Aorta (tissue), 5 donors: ENCODE measurements around the gene SNX25. TPM values are rescaled to one million over a fixed set of nuclear protein-coding genes. Genes with fewer than 3 reads are reported as not detected.
"Not testable (repeated sequence)": the region's sequence is repeated elsewhere in the genome, so short reads cannot be mapped to it uniquely, and the experiment has no call there.

Experiments
- ATAC-seq: fragments of 200-7000 bp; cut with Tn5 transposase; one replicate; pipeline ENCODE4 v1.9.1; 2022; ENCODE audit warnings: moderate library complexity; ENCODE audit not compliant: low FRiP score
- DNase-seq, 2 donors: peaks; one replicate each; pipeline ENCODE4 v3.0.0-alpha.2; 2020
- H3K27ac ChIP-seq, 2 donors: one replicate each; pipeline ENCODE4 v1.5.1; 2013; ENCODE audit warnings: low read length in 2 of 2, mild to moderate bottlenecking in 2 of 2, moderate library complexity in 2 of 2, control low read depth in 1 of 2, inconsistent platforms in 1 of 2, low read depth in 1 of 2
- H3K27me3 ChIP-seq, 2 donors: one replicate each; pipeline ENCODE4 v1.6.1; 2013; ENCODE audit warnings: control low read depth in 1 of 2, low read length in 1 of 2, mild to moderate bottlenecking in 1 of 2, moderate library complexity in 1 of 2; ENCODE audit not compliant: insufficient read depth in 2 of 2, control insufficient read depth in 1 of 2
- H3K36me3 ChIP-seq, 2 donors: one replicate each; pipeline ENCODE4 v1.6.1; 2013; ENCODE audit warnings: control low read depth in 1 of 2, low read length in 1 of 2, mild to moderate bottlenecking in 1 of 2; ENCODE audit not compliant: insufficient read depth in 2 of 2, control insufficient read depth in 1 of 2
- H3K4me1 ChIP-seq, 2 donors: one replicate each; pipeline ENCODE4 v1.6.1; 2013; ENCODE audit warnings: low read length in 2 of 2, control low read depth in 1 of 2, mild to moderate bottlenecking in 1 of 2, moderate library complexity in 1 of 2; ENCODE audit not compliant: insufficient read depth in 2 of 2, control insufficient read depth in 1 of 2
- H3K4me3 ChIP-seq, 2 donors: one replicate each; pipeline ENCODE4 v1.5.1; 2013; ENCODE audit warnings: low read length in 2 of 2, control low read depth in 1 of 2, mild to moderate bottlenecking in 1 of 2
- H3K9me3 ChIP-seq: one replicate; pipeline ENCODE4 v1.6.1; 2013; ENCODE audit warnings: mild to moderate bottlenecking, low read length; ENCODE audit not compliant: control insufficient read depth
- WGBS, 2 donors: extraction: QIAGEN DNeasy Blood & Tissue Kit; methylation state at CpG; one replicate each; pipeline ENCODE4 v1.1.7; 2013; 5-methylcytosine and 5-hydroxymethylcytosine counted together
- intact Hi-C, 2 donors: fragments of 100-400 bp; cut with DNase I; formaldehyde crosslinking; loops; one replicate each; pipeline versions ENCODE4 v1.14.2 to v1.15.0; 2022
- polyA plus RNA-seq, 2 donors: library from polyadenylated mRNA; stranded (reverse); fragments of 200-250 nt; gene quantifications; one replicate each; pipeline ENCODE4 v1.2.3, GENCODE V29; 2013
- total RNA-seq, 2 donors: library from RNA; stranded (reverse); fragmentation: NEBNext Ultra II Directional; extraction: Animal tissue kit (Norgen Biotek cat#: 25700); gene quantifications; one replicate each; pipeline ENCODE4 v1.2.1, GENCODE V29; 2021
- donor health status: healthy with polysubstance abuse.
- donor health status: Bipolar disorder and iron deficiency.
- donor health status: DM: no; HTN: no; CAD: no.
- donor health status: DM: no; HTN: no; CAD: no.
- donor health status: DM: yes; HTN: yes; CAD: no.

Gene SNX25
- total and polyA plus RNA-seq, 4 donors = 8.6 to 44.7 (median 24.5) TPM

DNA sequence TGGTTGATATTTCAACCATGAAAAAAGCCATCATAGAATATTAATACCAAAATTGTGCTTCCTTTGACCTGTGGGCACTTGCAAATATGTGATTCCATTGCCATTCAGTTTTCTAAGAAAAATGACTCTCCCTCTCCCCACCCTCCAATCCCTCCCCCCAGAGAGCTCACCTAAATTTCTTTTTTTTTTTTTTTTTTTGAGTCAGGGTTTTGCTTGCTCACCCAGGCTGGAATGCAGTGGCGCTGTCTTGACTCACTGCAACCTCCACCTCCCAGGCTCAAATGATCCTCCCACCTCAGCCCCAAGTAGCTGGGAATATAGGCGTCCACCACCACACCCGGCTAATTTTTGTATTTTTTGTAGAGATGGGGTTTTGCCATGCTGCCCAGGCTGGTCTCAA lies 47.0 kb downstream of the SNX25 start:
- 89 to 92% methylated on average over 3 of the region's 3 CpGs for WGBS, 2 donors
- ATAC-seq = no peak
- intact Hi-C loops = no loop called here

DNA sequence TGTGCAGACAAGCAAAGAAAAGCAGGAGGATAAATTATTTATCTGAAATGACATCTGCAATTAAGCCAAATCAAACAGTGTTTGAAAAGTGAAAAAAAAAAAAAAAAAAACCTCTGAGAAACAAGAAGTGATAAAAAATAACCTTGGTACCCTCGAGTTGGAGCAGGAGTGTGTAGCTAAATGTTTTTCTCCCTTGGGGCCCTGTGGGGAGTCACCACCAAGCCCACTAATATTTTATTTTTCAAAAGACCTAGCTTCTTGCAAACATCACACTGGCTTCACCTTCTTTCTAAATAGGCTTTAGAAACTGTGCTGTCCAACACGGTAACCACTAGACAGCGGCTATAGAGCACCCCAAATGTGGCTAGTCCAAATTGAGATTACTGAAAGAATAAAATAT lies 47.7 kb downstream of the SNX25 start:
- Histone ChIP-seq H3K36me3 (no peaks in the 10 kb centered on the region), H3K27ac (no peak overlapping the region), H3K4me3 (no peak overlapping the region), H3K4me1 (peaks cover 0 to 2% of the 10 kb centered on the region in 2 donors), H3K27me3 (no peaks in the 10 kb centered on the region), H3K9me3 (no peaks in the 10 kb centered on the region)
- ATAC-seq = no peak
- intact Hi-C loops = no loop called here
- no peak for DNase-seq
- 56 to 62% methylated on average over 3 of the region's 3 CpGs for WGBS, 2 donors

More for the DNA sequence above, 47.0 kb downstream of the SNX25 start:
- H3K27ac ChIP-seq = no peak overlapping the region
- H3K27me3 ChIP-seq = no peaks in the 10 kb centered on the region
- no peak for DNase-seq
- H3K4me3 ChIP-seq = no peak overlapping the region
- H3K36me3 ChIP-seq = no peaks in the 10 kb centered on the region
- H3K4me1 ChIP-seq = no peaks in the 10 kb centered on the region
- no peaks in the 10 kb centered on the region for H3K9me3 ChIP-seq

DNA sequence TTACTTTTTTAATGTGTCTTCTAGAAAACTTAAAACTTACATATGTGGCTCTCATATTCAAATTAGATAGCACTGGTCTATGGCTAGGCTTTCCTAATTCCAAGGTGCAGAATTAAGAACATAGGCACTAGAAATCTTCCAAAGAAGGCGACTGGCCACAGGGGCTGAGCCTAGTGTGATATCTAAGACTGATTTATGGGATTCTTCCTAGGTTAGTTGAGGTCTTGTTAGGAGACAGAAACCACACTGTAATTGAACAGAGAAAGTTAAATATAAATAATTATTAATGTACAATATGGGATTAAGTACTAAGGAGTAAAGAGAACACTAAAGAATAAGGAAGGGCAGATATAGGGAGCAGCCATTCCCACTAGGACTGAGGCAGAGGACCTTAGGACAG lies 48.3 kb downstream of the SNX25 start:
- H3K36me3 ChIP-seq = no peaks in the 10 kb centered on the region
- DNase-seq = no peak
- H3K4me1 ChIP-seq = peaks cover 0 to 2% of the 10 kb centered on the region in 2 donors
- 88 to 95% methylated on average over 1 of the region's 1 CpG for WGBS, 2 donors
- H3K27ac ChIP-seq = no peak overlapping the region
- no peaks in the 10 kb centered on the region for H3K27me3 ChIP-seq
- ATAC-seq = no peak
- no peak overlapping the region for H3K4me3 ChIP-seq
- no peaks in the 10 kb centered on the region for H3K9me3 ChIP-seq
- intact Hi-C loops = no loop called here

DNA sequence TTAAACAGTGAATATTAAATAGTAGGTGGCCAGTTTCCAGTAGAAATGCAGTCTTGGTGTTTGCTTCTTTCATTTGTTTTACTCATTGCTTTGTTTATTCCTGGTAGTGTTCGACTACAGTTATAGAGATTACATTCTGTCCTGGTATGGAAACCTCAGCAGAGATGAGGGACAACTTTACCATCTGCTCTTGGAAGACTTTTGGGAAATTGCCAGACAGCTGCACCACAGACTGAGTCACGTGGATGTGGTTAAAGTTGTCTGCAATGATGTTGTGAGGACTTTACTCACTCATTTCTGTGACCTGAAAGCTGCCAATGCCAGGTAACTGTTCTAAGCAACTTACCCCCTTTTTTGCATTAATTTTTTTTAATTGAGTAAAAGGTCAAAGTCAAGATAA lies 49.3 kb downstream of the SNX25 start:
- H3K27me3 ChIP-seq, intact Hi-C loops, H3K36me3 ChIP-seq, H3K4me1 ChIP-seq, H3K9me3 ChIP-seq, H3K4me3 ChIP-seq, DNase-seq, H3K27ac ChIP-seq, ATAC-seq: not testable (repeated sequence)
- WGBS, 2 donors = 32 to 38% methylated on average over 2 of the region's 2 CpGs

DNA sequence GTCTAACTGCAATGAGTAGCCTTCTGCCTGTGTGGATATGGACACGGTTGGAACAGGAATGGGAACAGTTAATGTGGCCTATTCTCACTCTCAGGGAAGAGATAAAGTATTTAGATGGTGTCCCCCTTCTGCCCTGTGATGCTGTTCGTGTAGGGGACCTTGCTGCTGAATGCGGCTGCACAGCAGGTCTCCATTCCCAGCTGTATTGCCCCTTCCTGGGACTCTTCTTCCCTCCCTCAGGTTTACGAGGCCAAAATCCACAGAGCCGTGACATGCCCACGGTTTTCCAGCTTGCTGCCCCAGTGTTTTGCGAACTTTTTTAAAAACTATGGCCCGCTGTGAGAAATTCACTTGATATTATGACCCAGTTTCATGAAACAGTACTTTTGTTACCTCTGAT lies 50.3 kb downstream of the SNX25 start:
- Histone ChIP-seq H3K27ac (no peak overlapping the region), H3K9me3 (no peaks in the 10 kb centered on the region), H3K36me3 (no peaks in the 10 kb centered on the region), H3K4me3 (no peak overlapping the region), H3K4me1 (peaks cover 0 to 2% of the 10 kb centered on the region in 2 donors), H3K27me3 (no peaks in the 10 kb centered on the region)
- intact Hi-C loops = no loop called here
- DNase-seq (no peak), ATAC-seq (no peak)
- WGBS, 2 donors = 43 to 52% methylated on average over 8 of the region's 8 CpGs

DNA sequence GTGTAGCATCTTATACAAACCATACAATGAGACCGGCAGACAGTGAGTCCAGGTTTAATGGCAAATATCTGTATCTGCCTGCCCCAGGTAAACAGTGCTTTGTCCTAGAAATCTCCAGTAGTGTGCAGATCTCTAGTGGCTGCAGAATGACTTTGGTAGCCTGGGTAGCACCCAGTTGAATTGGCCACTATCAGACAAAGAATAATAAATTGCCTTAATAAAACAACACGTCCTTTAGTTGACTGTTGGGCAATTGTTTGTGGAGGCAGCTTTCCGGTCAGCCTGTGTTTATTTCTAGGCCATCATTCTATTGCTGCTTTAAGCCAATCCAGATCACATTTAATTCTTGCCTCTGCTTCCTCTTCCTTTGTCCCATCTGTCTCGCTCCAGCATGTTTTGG lies 52.5 kb downstream of the SNX25 start:
- peaks cover 0 to 2% of the 10 kb centered on the region in 2 donors for H3K4me1 ChIP-seq
- no peaks in the 10 kb centered on the region for H3K27me3 ChIP-seq
- 50 to 55% methylated on average over 4 of the region's 4 CpGs for WGBS, 2 donors
- no peaks in the 10 kb centered on the region for H3K9me3 ChIP-seq
- no peak for ATAC-seq
- no peak overlapping the region for H3K27ac ChIP-seq
- intact Hi-C loops = no loop called here
- H3K4me3 ChIP-seq = no peak overlapping the region
- no peaks in the 10 kb centered on the region for H3K36me3 ChIP-seq
- DNase-seq = no peak

DNA sequence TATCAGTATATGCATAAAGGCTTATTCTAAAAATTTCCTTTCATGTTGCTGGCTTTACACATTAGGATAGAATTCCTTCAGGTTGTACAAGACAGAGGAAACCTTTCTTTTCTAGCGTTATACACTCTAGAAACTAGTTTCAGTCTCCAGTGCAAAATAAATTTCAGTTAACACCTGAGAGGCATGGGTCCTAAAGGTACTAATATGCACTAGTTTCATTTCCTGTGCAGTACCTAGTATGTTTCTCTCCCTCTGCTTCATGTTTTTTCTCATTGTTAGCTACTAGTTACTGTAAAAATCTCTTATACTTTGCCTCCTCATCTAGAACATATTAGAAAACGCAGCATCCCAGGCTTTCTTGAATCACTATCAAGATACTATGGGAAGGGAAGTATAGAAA lies 54.0 kb downstream of the SNX25 start:
- ATAC-seq (no peak), DNase-seq (no peak)
- intact Hi-C loops = no loop called here
- Histone ChIP-seq H3K27me3 (no peaks in the 10 kb centered on the region), H3K9me3 (no peaks in the 10 kb centered on the region), H3K4me1 (peaks cover 0 to 2% of the 10 kb centered on the region in 2 donors), H3K36me3 (no peaks in the 10 kb centered on the region), H3K27ac (no peak overlapping the region), H3K4me3 (no peak overlapping the region)
- WGBS, 2 donors = 90 to 91% methylated on average over 2 of the region's 2 CpGs

DNA sequence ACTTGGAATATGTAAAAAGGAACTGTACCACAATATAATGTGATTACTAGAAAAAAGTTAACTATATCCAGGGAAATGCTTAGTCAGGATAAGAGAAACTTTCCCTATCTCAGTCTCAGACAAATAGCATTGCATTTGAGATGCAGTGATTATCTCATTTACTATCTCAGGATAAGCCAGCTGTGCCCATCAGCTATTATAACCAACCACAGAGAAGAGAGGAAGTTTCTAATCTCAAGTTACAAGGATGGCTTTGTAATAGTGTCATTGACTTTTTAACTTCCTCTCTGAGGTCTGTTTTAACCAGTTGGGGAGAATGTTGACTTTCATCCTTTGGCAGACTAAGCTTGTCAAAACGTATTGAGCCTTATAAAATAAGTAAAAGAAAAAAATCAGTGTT lies 56.5 kb downstream of the SNX25 start:
- no peaks in the 10 kb centered on the region for H3K9me3 ChIP-seq
- H3K27ac ChIP-seq = no peak overlapping the region
- H3K27me3 ChIP-seq = no peaks in the 10 kb centered on the region
- WGBS, 2 donors = 24 to 48% methylated on average over 1 of the region's 1 CpG
- H3K36me3 ChIP-seq = no peaks in the 10 kb centered on the region
- no peak overlapping the region for H3K4me3 ChIP-seq
- DNase-seq (no peak), ATAC-seq (no peak)
- peaks cover 0 to 2% of the 10 kb centered on the region in 2 donors for H3K4me1 ChIP-seq
- intact Hi-C loops = no loop called here

DNA sequence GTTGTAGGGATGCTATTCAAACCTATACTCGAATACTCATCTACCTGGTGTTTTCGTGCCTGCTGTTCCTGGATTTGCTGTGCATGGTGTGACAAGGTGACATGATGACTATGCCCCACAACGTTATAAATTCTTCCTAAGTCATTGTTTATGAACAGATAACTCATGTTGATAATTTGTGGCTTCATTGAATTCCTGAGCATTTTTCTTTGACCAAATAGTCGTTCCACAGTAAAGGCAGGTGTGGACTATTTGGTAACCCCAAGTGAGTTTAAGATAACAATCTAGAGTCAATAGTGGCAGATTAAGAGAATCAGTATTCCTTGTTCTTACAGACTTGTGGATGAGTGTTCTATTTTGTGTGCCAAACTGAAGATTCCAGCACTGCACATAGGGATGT lies 59.9 kb downstream of the SNX25 start:
- H3K36me3 ChIP-seq = no peaks in the 10 kb centered on the region
- DNase-seq (no peak), ATAC-seq (no peak)
- H3K4me1 ChIP-seq = no peaks in the 10 kb centered on the region
- H3K27ac ChIP-seq = no peak overlapping the region
- no peak overlapping the region for H3K4me3 ChIP-seq
- no peaks in the 10 kb centered on the region for H3K27me3 ChIP-seq
- no peaks in the 10 kb centered on the region for H3K9me3 ChIP-seq
- intact Hi-C loops = no loop called here
- 66 to 68% methylated on average over 4 of the region's 4 CpGs for WGBS, 2 donors
